GM19025 (cell line): ENCODE data around the gene ODC1.

ENCODE experiments used
- ATAC-seq: cut with Tn5 transposase; IDR thresholded peaks from one replicate; pipeline ENCODE4 v1.9.1; 2021; ENCODE audit warnings: mild to moderate bottlenecking, low read depth, moderate library complexity; ENCODE audit not compliant: unreplicated experiment

Gene ODC1

GRCh38 chr2:10405448-10405847 lies 42.7 kb downstream of the ODC1 start:
- ATAC-seq: no peak

- ATAC-seq: no peak
Observed at GRCh38 chr2:10404324-10405143, 43.6 kb downstream of the ODC1 start.

- no peak for ATAC-seq
Observed at GRCh38 chr2:10402653-10403215, 45.4 kb downstream of the ODC1 start.

- no peak for ATAC-seq
Observed at GRCh38 chr2:10402062-10402585, 46.0 kb downstream of the ODC1 start.

GRCh38 chr2:10400978-10401951 lies 46.9 kb downstream of the ODC1 start:
- no peak for ATAC-seq

GRCh38 chr2:10400568-10400977 lies 47.6 kb downstream of the ODC1 start:
- ATAC-seq: no peak

- no peak for ATAC-seq
Observed at GRCh38 chr2:10400002-10400401, 48.1 kb downstream of the ODC1 start.

- no peak for ATAC-seq
Observed at GRCh38 chr2:10399358-10399757, 48.8 kb downstream of the ODC1 start.

- ATAC-seq: no peak
Observed at GRCh38 chr2:10398496-10398895, 49.6 kb downstream of the ODC1 start.

GRCh38 chr2:10397878-10398277 lies 50.2 kb downstream of the ODC1 start:
- no peak for ATAC-seq

GRCh38 chr2:10397297-10397875 lies 50.7 kb downstream of the ODC1 start:
- ATAC-seq: no peak

- no peak for ATAC-seq
Observed at GRCh38 chr2:10396464-10396863, 51.7 kb downstream of the ODC1 start.

- no peak for ATAC-seq
Observed at GRCh38 chr2:10395893-10396292, 52.2 kb downstream of the ODC1 start.

- no peak for ATAC-seq
Observed at GRCh38 chr2:10393640-10393982, 54.5 kb downstream of the ODC1 start.

- no peak for ATAC-seq
Observed at GRCh38 chr2:10392951-10393639, 55.0 kb downstream of the ODC1 start.

- no peak for ATAC-seq
Observed at GRCh38 chr2:10392548-10392947, 55.6 kb downstream of the ODC1 start.

GRCh38 chr2:10392100-10392499 lies 56.0 kb downstream of the ODC1 start:
- ATAC-seq: no peak

GRCh38 chr2:10390369-10390801 lies 57.7 kb downstream of the ODC1 start:
- ATAC-seq: no peak
